K562 (cell line): ENCODE data around the gene PSMD7. TPM values are rescaled to one million over a fixed set of nuclear protein-coding genes. Genes with fewer than 3 reads are reported as not detected.
A peak's percentile ranks its signal among the peaks of the same experiment; 100 is the strongest.

Experiments
- ATAC-seq: fragments of 200-7000 bp; cut with Tn5 transposase; 3 replicates; pipeline ENCODE4 v1.9.1; 2020; ENCODE audit warnings: moderate library complexity
- BruUV-seq: library from RNA; stranded (reverse); fragments of 400-500 nt; replicated peaks from 2 replicates; lab custom pipeline; 2021; lab: Mats Ljungman, UMichigan
- CTCF ChIA-PET: fragments of 300-600 bp; formaldehyde crosslinking; extraction: SDS; loops from one replicate; lab custom pipeline; 2021; ENCODE audit warnings: low intra/inter-chr PET ratio; lab: Yijun Ruan, JAX
- POLR2A ChIA-PET: fragments of 300-600, 350-650 bp; sonication (Branson Sonifier 250); formaldehyde crosslinking; extraction: SDS; loops from one replicate; lab custom pipeline; 2021; ENCODE audit warnings: antibody characterized with exemption, inconsistent platforms; lab: Yijun Ruan, JAX
- DNase-seq, 4 experiments: peaks; one replicate each; pipeline versions ENCODE4 v3.0.0 to v3.0.0-alpha.2; 2011 to 2018; ENCODE audit warnings: low spot score in 3 of 4, mixed read lengths in 3 of 4; ENCODE audit errors: extremely low read depth in 1 of 4
- FAIRE-seq: peaks from 2 replicates; lab custom pipeline; 2011; peaks lifted over from hg19 to GRCh38; lab: Jason Lieb, UNC
- H2AFZ ChIP-seq: 2 replicates; pipeline ENCODE4 v1.6.0; 2011; ENCODE audit warnings: low read depth, low read length, control low read depth, inconsistent platforms
- H3K27ac ChIP-seq: fragments of 200-600 bp; 3 replicates; pipeline ENCODE4 v1.8.0; 2011; ENCODE audit warnings: low read depth, mild to moderate bottlenecking, control low read depth, inconsistent platforms, low read length, moderate library complexity, mixed read lengths; ENCODE audit errors: extremely low read depth
- H3K27me3 ChIP-seq, 2 experiments: fragments of 300-600 bp in 1 of 2; 2 replicates in 1 of 2; 3 replicates in 1 of 2; pipeline versions ENCODE4 v1.6.0 to v1.8.0; 2011; ENCODE audit warnings: inconsistent platforms in 2 of 2, low read length in 2 of 2, mild to moderate bottlenecking in 1 of 2, mixed read lengths in 1 of 2, moderate library complexity in 1 of 2; ENCODE audit not compliant: control insufficient read depth in 2 of 2, insufficient read depth in 2 of 2
- H3K36me3 ChIP-seq: fragments of 300-600 bp; 3 replicates; pipeline ENCODE4 v1.8.0; 2011; ENCODE audit warnings: mild to moderate bottlenecking, low read length, inconsistent platforms; ENCODE audit not compliant: control insufficient read depth, insufficient read depth
- H3K4me1 ChIP-seq, 2 experiments: fragments of 200-600 bp in 1 of 2; replicated peaks in 1 of 2; 2 replicates in 1 of 2; 3 replicates in 1 of 2; pipeline versions ENCODE4 v1.5.1 to v1.8.0; 2011; ENCODE audit warnings: inconsistent platforms in 2 of 2, low read length in 2 of 2, mild to moderate bottlenecking in 1 of 2, mixed read lengths in 1 of 2, moderate library complexity in 1 of 2; ENCODE audit not compliant: control insufficient read depth in 2 of 2, insufficient read depth in 2 of 2
- H3K4me2 ChIP-seq: 2 replicates; pipeline ENCODE4 v1.6.1; 2011; ENCODE audit warnings: low read length, control low read depth, inconsistent platforms, mixed read lengths; ENCODE audit not compliant: insufficient read depth
- H3K4me3 ChIP-seq: fragments of 200-600 bp; sonication (generic), shearing (Covaris generic); 2 replicates; pipeline ENCODE4 v1.5.1; 2016; ENCODE audit warnings: control low read depth, inconsistent platforms
- H3K79me2 ChIP-seq: fragments of 200-600 bp; 3 replicates; pipeline ENCODE4 v1.8.0; 2011; ENCODE audit warnings: low read length, inconsistent platforms; ENCODE audit not compliant: control insufficient read depth, insufficient read depth
- H3K9ac ChIP-seq, 2 experiments: 2 replicates each; pipeline versions ENCODE4 v1.6.0 to v1.6.1; 2011; ENCODE audit warnings: low read depth in 2 of 2, low read length in 2 of 2, control low read depth in 1 of 2, inconsistent platforms in 1 of 2, mild to moderate bottlenecking in 1 of 2, mixed read lengths in 1 of 2; ENCODE audit not compliant: insufficient read depth in 1 of 2
- H3K9me1 ChIP-seq: one replicate; pipeline ENCODE4 v1.6.0; 2011; ENCODE audit warnings: inconsistent platforms, mild to moderate bottlenecking, low read length, moderate library complexity; ENCODE audit not compliant: control insufficient read depth, insufficient read depth
- H3K9me3 ChIP-seq: replicated peaks from 2 replicates; pipeline ENCODE4 v1.5.1; 2011; ENCODE audit warnings: low read depth, low read length, inconsistent platforms; ENCODE audit not compliant: control insufficient read depth, insufficient read depth
- H4K20me1 ChIP-seq: replicated peaks from 2 replicates; pipeline ENCODE4 v1.6.1; 2011; ENCODE audit warnings: low read length, inconsistent platforms, mixed read lengths; ENCODE audit not compliant: control insufficient read depth, insufficient read depth
- KAT2B ChIP-seq: IDR thresholded peaks from one replicate; pipeline ENCODE4 v1.6.1; 2012; ENCODE audit warnings: low read depth, mild to moderate bottlenecking, control low read depth, inconsistent platforms, low read length, moderate library complexity
- RFX1 ChIP-seq: fragments of 450-650 bp; IDR thresholded peaks from 2 replicates; pipeline ENCODE4 v1.6.1; 2016; ENCODE audit warnings: mild to moderate bottlenecking, moderate library complexity
- SUPT5H ChIP-seq: fragments of 450-650 bp; IDR thresholded peaks from 2 replicates; pipeline ENCODE4 v1.6.1; 2016
- TRIM24 ChIP-seq, 2 experiments: fragments of 450-650 bp; IDR thresholded peaks; 2 replicates each; pipeline ENCODE4 v1.6.1; 2016
- ZNF121 ChIP-seq: sonication (generic); formaldehyde crosslinking; conservative IDR thresholded peaks from 2 replicates; pipeline ENCODE4 v1.8.0; 2022; ENCODE audit warnings: missing genetic modification reagents
- WGBS: fragments of 100-300 bp; shearing (Covaris generic); methylation state at CpG from one replicate; pipeline ENCODE4 v1.1.6; 2016; ENCODE audit warnings: low coverage, mixed read lengths; ENCODE audit not compliant: insufficient coverage; ENCODE audit errors: missing lambda C conversion rate; 5-methylcytosine and 5-hydroxymethylcytosine counted together
- in situ Hi-C: fragments of 300-500 bp; cut with MboI; formaldehyde crosslinking; loops from 4 replicates; pipeline ENCODE4 v1.15.0; 2018; ENCODE audit warnings: inconsistent platforms, mixed read lengths
- intact Hi-C: fragments of 100-400 bp; cut with micrococcal nuclease; formaldehyde crosslinking; loops from 2 replicates; pipeline ENCODE4 v1.14.2; 2022
- polyA plus RNA-seq, 8 experiments: library from polyadenylated mRNA; depleted of rRNA in 4 of 8; stranded (reverse) in 5 of 8; unstranded in 3 of 8; fragments of >200 nt; fragmentation: Nextera tagmentation in 2 of 8; fragmentation: Illumina TruSeq in 1 of 8; extraction: Ambion mirVana in 2 of 8; extraction: Trizol in 1 of 8; gene quantifications; 2 replicates each; pipeline versions ENCODE4 v1.2.1 to v1.2.3, GENCODE V29; 2011 to 2014; ENCODE audit warnings: inconsistent platforms in 1 of 8, missing spikeins in 1 of 8
- total RNA-seq, 7 experiments: library from RNA; depleted of rRNA in 6 of 7; stranded (reverse); fragments of >200 nt in 6 of 7; fragmentation: Illumina TruSeq in 2 of 7; extraction: Trizol in 2 of 7; gene quantifications; 2 replicates each; pipeline versions ENCODE4 v1.2.1 to v1.2.3, GENCODE V29; 2011 to 2021; ENCODE audit warnings: low replicate concordance in 1 of 7

The PSMD7 gene
- total and polyA plus RNA-seq, 9 of the 15 experiments (the other 6 are each of a cell fraction or from before 2014, with no cell fraction given): 100 to 226 (median 156) TPM

DNA sequence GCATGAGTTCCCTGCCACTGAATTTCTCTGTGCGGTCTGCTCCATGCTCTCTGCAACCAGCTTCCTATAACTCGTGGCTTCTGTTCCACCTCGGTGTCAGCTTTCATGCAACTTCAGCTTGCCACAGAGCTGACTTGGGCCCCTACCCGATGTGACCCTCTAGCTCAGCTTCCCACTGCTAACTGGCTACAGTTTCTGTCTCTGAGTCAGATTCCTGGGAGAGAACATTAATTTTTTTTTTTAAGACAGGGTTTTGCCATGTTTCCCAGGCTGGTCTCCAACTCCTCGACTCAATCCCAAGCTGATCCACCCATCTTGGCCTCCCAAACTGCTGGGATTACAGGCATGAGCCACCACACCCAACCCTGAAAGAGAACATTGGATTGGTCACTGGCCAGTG lies 35.5 kb upstream of the PSMD7 start:
- ChIA-PET POLR2A (interaction anchor here (0.6 to 1.2 kb wide), 2 partner anchors 36 to 57 kb away, joined by 3 to 6 read pairs; no protein-coding TSS in a partner anchor), CTCF (no interaction called here)
- in situ Hi-C loops: no loop called here
- intact Hi-C loops: no loop called here
- FAIRE-seq (no peak), ATAC-seq (no peak), DNase-seq (no peak)
- Histone ChIP-seq H3K27ac (no peak overlapping the region), H3K79me2 (no peaks in the 10 kb centered on the region), H2AFZ (no peak overlapping the region), H3K27me3 (peaks cover 33 to 38% of the 10 kb centered on the region in 2 experiments), H3K9ac (no peak overlapping the region), H3K9me1 (no peaks in the 10 kb centered on the region), H3K36me3 (no peaks in the 10 kb centered on the region), H3K4me2 (no peak overlapping the region), H3K4me3 (no peak overlapping the region), H3K4me1 (no peaks in the 10 kb centered on the region; a peak in 1 of 5 replicates), H3K9me3 (no peaks in the 10 kb centered on the region), H4K20me1 (no peaks in the 10 kb centered on the region)
- BruUV-seq: no TSS peak
- WGBS: 5% methylated on average over 5 of the region's 5 CpGs
- TF ChIP-seq SUPT5H (no peak), ZNF121 (CRISPR knock-in tag) (no peak)

DNA sequence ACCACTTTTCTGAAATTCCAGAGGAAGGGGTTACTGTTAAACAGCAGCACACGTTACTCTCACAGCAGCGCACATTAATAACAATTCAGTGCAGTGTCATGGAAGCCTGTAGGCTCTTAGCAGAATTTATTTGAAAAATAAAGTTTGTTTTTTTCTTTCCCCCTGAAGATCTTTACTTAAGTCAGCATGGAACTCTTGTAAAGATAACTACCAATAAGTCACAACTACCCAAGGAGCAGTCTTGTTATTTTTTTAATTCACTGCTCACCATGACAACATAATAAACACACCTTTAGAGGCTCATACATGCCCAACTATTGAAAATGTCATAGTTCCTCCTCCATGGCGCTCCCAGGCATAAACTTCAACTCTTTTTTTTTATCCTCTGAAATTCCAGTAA lies 31.8 kb upstream of the PSMD7 start:
- H3K79me2 ChIP-seq: no peaks in the 10 kb centered on the region
- peaks cover 28 to 36% of the 10 kb centered on the region in 2 experiments for H3K27me3 ChIP-seq
- intact Hi-C loops: no loop called here
- DNase-seq: no peak
- no peaks in the 10 kb centered on the region; a peak in 1 of 5 replicates for H3K4me1 ChIP-seq
- ATAC-seq: no peak
- WGBS: 0% methylated on average over 3 of the region's 3 CpGs
- H3K4me3 ChIP-seq: no peak overlapping the region
- no peaks in the 10 kb centered on the region for H3K9me1 ChIP-seq
- ChIA-PET CTCF (no interaction called here), POLR2A (interaction anchor here (0.6 kb wide), 1 partner anchor 355 kb away, joined by 3 read pairs; no protein-coding TSS in a partner anchor)
- no peak overlapping the region for H3K9ac ChIP-seq
- no peak for FAIRE-seq
- no peaks in the 10 kb centered on the region for H3K9me3 ChIP-seq
- no peaks in the 10 kb centered on the region for H3K36me3 ChIP-seq
- H3K27ac ChIP-seq: no peak overlapping the region
- H4K20me1 ChIP-seq: no peaks in the 10 kb centered on the region
- H3K4me2 ChIP-seq: no peak overlapping the region
- TF ChIP-seq RFX1 (0 out of 2 replicates have a peak, but pooled peaks have one; percentile 7), TRIM24 (IDR thresholded peaks at IDR 0.05) (no peak), KAT2B (no peak)
- no peak overlapping the region for H2AFZ ChIP-seq
- in situ Hi-C loops: no loop called here
- no TSS peak for BruUV-seq
